Brain pericyte (primary cell): Measurements from ENCODE around the gene GPLD1.
"Not testable (repeated sequence)": the region's sequence is repeated elsewhere in the genome, so short reads cannot be mapped to it uniquely, and the experiment has no call there.

ENCODE experiments used
- DNase-seq: peaks from one replicate; pipeline ENCODE4 v3.0.0-alpha.2; 2012; ENCODE audit warnings: low read depth, low spot score

The GPLD1 gene

DNA sequence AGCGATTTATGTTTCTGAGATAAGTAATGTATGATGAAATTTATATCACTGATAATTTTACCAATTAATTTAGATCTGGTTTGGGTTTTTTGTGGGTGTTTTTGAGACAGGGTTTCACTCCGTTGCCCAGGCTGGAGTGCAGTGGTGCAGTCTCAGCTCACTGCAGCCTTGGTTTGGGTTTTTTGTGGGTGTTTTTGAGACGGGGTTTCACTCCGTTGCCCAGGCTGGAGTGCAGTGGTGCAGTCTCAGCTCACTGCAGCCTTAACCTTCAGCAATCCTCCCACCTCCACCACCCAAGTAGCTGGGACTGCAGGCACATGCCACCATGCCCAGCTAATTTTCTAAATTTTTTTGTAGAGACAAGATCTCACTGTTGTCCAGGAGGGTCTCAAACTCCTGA lies 73.6 kb downstream of the GPLD1 start:
- DNase-seq, result no peak

DNA sequence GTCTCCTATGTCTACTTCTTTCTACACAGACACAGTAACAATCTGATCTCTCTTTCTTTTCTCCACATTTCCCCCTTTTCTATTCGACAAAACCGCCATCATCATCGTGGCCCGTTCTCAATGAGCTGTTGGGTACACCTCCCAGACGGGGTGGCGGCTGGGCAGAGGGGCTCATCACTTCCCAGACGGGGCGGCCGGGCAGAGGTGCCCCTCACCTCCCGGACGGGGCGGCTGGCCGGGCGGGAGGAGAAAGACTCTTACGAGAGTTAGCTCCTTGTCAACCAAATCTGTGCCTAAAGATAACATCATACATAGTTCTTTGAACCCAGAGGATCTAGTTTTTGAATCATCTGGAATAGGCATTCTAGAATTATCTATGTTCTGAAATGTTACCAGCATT lies 74.8 kb downstream of the GPLD1 start:
- DNase-seq, result not testable (repeated sequence)

DNA sequence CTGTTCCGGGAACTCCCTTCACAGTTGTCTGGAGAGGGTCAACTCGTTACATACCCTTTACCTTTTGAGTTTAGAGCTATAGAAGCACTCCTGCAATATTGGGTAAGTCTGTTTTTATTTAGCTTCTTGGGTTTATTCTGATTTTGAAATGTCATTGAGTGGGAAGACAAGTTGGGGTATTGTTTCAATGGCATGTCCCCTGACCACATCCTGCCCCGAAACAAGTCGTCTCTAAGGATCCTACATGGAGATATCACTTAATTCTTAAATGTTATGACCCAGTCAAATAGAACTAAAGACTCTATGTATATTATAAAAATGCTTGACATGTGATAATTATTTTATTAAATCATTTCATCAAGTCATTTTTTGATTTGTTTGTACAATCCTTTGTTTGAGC lies 77.1 kb downstream of the GPLD1 start:
- no peak for DNase-seq

DNA sequence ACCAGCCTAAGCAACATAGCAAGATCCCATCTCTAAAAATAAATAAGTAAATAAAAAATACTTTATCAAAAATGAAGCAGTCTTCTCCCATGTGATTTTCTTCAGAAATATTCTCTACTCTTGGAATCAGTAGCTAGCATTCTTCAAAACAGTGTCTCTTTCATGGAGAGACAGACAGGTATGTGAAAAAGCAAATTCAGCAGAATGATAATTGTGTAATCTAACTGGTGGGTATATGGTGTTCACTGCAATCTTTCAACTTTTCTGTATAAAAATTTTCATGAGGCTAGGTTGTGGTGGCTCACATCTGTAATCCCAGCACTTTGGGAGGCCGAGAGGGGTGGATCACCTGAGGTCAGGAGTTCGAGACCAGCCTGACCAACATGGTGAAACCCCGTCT lies 78.8 kb downstream of the GPLD1 start:
- no peak for DNase-seq

DNA sequence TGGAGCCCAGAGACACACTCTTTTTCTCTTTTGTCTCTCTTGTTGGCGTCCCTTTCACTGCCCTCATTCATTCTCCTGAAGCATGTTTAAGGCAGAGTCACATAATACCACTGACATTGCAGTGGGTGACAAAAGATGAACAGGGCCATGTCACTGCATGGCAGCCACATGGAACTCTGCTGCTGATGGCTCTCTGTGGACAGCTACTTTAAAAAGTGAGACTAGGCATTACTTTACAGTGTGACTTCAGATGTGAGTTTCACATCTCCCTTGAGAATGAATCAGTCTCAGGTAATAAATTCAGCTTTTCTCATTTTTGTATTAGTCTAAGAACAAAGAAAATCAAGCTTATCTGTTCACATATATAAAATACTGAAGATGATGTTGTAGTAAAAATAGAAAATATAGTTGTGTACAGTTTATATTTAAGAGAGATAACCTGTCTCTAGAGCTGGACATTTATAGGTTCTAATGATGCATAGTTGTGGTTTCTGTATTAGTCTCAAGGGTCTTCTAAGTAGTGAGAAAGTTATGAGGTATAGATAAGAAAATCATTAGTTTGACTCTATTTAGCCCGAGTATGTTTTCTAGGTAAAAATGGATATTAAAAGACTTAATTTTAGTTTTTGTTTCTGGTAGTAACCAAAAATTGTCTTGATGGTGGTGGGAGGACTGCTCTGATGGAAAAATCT lies 80.5 kb downstream of the GPLD1 start:
- no peak for DNase-seq

DNA sequence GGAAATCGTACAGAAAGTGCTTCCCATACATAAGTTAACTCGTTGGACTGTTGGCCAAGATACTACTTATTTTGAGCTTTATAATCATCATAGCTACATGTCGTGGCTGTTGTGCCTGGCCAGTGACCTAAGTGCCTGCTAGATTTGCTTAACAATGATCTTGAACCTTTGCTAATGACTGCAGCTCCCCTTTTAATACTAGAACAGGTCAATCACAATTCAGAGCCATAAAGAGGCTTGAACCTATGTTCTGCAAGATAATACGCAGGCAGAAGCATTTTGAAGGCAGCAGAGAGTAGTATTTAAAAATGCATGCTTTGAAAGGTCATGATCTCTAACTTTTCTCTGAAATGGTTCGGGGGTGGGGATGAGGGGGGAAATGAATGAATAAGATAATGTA lies 84.1 kb downstream of the GPLD1 start:
- DNase-seq, result no peak

DNA sequence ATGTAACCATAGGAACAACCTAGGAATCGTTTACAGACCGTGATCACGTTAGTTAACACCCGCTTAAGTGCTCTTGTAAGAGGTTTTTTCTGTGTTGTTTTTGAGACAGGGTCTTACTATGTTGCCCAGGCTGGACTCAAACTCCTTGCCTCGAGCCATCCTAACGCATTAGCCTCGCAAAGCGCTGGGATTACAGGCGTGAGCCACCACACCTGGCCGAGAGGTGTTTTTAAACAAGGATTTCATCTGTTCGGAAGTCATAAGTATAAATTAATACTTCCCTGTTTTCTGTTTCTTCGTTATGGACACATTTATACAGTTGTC lies 85.9 kb downstream of the GPLD1 start:
- no peak for DNase-seq

DNA sequence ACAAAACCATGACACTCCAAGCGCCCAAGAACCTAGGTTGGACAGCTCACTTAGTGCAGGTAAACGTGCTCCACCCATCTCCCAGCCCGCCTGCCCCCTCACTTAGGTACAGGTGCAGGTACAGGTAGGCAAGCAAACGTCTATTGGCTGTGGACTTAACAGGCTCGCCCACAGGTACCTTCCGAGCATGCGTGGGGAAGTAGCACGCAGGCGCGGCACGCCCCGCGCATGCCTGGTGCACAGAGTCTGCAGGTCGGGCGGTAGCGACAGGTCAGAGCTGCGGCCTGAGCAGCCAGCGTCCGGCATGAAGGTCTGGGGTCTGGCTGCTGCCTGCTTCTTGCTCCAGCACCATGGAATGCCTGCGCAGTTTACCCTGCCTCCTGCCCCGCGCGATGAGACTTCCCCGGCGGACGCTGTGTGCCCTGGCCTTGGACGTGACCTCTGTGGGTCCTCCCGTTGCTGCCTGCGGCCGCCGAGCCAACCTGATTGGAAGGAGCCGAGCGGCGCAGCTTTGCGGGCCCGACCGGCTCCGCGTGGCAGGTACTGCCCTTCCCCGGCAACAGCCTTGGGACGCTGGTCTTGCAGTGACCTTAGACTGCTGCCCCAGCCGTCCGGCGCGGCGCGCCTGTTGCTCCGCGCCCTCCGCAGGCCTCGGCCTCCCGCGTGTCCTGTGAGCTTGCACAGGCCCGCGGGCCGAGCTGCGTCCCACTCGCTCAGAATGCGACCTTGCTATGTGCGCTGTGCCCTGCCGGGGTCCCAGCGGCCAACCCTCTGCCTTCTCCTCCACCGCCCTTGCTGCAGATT lies 86.5 kb downstream of the GPLD1 start, which contains the start of gene MRS2:
MRS2 (plus strand) TSS at position 240 of the 804 bp plus-strand sequence; CDS start at position 351, 111 bp downstream.
- DNase-seq, result peak; percentile 17

DNA sequence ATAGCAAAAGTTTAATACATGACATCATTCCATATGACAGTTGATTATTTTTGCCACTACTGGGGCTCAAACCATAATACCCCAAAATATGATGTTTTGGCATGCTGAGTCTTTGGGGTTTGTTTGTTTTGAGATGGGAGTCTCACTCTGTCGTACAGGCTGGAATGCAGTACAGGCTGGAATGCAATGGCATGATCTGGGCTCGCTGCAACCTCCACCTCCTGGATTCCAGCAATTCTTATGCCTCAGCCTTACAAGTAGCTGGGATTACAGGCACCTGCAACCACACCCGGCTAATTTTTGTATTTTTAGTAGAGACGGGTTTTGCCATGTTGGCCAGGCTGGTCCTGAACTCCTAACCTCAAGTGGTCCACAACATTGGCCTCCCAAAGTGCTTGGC lies 87.9 kb downstream of the GPLD1 start:
- DNase-seq, result no peak

DNA sequence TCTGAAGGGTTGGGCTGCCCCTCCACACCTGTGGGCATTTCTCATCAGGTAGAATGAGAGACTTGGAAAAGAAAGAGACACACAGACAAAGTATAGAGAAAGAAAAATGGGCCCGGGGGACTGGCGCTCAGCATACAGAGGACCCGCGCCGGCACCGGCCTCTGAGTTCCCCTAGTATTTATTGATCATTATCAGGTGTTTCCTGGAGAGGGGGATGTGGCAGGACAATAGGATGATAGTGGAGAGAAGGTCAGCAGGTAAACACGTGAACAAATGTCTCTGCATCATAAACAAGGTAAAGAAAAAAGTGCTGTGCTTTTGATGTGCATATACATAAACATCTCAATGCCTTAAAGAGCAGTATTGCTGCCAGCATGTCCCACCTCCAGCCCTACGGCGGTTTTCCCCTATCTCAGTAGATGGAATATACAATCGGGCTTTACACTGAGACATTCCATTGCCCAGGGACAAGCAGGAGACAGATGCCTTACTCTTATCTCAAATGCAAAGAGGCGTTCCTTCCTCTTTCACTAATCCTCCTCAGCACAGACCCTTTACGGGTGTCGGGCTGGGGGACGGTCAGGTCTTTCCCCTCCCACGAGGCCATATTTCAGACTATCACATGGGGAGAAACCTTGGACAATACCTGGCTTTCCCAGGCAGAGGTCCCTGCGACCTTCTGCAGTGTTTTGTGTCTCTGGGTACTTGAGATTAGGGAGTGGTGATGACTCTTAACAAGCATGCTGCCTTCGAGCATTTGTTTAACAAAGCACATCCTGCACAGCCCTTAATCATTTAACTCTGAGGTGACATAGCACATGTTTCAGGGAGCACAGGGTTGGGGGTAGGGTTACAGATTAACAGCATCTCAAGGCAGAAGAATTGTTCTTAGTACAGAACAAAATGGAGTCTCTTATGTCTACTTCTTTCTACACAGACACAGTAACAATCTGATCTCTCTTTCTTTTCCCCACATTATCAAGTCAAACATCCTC lies 89.0 kb downstream of the GPLD1 start:
- not testable (repeated sequence) for DNase-seq

DNA sequence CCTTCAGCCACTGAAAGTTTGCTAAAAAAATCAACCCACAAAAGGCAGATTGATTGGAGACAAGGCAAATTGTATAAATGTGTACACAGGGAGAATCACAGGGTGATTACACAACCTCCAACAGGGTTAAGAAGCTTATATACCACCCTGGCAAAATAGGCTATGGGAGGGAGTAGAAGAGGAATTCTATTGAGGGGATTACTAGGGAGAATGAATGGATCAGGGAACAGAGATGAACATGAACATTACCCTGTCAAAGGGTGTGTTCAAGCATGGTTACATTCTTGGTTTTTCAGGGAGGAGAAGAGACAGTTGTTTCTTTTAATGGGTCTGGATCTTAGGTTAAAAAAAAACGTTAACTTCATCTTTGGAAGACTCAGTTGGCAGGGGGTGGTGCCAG lies 91.7 kb downstream of the GPLD1 start:
- no peak for DNase-seq

DNA sequence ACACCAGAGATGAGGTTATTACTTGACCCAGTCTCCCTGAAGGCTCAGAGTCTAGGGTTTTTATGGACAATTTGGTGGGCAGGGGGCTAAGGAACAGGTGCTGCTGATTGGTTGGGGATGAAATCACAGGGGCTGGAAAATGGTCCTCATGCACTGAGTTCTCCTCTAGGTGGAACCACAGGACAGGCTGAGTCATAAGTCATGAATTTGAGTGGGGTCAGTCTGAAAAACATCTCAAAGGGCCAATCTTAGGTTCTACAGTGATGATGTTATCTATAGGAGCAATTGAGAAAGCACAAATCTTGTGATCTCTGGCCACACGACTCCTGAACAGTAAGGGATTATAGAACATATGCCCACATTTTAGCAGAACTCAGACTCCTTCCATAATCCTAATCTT lies 92.6 kb downstream of the GPLD1 start:
- no peak for DNase-seq

DNA sequence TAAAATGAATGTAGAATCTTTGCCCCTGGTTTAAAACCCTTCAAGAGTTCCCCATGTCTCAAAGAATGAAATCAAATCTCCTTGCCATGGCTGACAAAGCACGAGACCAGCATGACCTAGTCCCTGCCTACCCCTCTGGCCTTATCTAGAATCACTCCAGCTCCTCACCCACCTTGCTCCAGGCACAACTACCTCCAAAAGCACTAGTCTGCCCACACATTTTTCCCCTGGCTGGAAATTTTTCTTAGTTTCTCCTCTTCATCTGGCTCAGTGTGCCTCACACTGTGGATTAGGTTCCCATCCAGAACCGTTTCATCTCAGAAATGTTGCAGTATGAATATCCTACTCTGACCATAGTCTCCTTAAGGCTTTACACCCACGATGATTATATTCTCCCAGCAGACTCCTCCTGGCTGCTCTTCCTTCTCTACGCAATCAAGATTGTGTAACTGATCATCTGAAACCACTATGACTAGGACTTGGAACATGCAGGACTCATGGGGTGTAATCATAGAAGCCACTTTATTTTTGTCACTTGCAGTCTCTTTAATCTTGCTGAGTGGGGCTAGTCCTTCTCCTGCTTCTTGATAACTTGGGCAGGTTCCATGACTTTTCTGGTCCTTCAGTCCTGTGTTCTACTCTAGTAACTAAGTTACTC lies 94.5 kb downstream of the GPLD1 start:
- no peak for DNase-seq

DNA sequence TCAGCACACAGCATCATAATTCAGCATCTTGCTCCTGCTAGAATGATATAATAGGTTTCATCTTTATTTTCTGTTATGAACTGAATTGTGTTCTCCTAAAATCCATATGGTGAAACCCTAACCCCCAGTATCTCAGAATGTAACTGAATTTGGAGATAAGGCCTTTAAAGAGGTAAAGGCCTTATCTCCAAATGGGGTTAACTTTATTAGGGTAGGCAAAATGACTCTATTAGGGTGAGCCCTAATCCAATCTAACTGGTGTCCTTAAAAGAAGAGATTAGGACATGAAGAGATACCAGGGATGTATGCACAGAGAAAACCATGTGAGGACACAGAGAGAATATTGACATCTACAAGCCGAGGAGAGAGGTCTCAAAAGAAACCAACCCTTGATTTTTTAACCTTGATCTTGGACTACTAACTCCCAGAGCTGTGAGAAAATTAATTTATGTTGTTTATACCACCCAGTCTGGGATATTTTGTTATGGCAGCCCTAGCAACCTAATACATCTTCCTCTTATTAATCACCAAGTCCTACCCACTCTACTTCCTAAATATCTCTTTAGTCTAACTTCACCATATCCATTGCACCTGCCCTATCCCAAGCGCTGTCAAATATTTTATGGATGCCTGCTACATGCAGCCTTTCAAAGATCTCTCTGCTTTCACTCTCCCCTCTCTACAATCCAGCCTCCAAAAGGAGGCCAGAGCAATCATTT lies 95.2 kb downstream of the GPLD1 start:
- DNase-seq, result no peak

DNA sequence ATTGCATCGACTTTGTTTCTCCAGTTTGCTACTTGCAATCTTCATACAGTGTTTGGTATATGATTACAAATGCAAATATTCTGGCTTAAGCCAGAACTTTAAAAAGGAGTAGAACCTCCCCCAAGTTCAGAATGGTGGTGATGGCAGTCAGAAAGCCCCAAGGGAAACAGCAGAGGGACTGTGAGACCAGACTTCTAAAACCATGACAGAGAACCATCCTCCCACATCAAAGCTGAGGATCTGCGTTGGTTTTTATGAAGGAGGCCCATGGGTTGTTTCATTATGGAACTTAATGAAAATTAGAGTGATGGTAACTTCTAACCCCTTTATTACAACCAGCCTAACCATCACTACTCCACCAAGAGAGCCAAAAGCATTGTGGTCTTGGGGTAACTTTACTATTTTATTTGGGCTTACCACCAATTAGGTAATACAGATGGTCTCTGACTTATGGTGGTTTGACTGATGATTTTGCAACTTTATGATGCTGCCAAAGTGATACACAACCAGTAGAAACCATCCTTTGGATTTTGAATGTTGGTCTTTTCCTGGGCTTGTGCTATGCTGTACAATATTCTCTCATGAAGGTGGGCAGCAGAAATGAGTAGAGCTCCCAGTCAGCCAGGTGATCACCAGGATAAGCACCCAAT lies 97.5 kb downstream of the GPLD1 start:
- DNase-seq, result no peak

DNA sequence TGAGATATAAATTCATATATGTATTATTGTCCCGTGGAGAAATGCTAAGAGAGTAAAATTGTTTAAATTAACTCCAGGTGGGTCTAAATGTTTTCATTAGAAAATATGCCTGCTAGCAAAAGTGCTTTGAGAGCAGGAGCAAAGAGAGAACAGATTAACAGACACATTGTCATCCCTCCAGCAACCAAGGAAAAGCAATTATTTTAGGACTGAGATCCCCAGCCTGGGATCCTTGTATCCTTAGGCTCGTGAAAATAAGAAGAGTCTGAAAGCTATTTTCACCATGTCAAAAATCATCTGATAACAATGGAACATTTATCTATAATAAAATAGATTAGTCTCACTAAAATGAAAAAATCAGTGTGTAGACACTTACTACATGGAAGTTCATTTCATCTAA lies 98.2 kb downstream of the GPLD1 start:
- DNase-seq, result no peak

DNA sequence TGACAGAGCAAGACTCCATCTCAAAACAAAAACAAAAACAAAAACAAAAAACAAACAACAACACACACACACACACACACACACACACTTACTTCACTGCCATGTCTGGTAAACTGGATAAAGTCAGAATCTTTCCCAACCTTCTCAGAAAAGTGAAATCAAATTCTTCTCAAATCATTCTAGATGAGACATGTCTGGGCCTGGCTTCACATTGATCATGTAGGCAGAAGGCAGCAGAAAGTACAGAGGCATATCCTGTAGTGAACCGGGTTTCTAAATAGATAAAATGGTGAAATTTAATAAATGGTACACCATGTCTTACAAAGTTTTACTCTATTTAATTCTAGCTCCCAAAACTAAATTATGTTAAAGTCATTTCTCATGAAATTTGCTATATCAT lies 101.6 kb downstream of the GPLD1 start:
- DNase-seq, result no peak

DNA sequence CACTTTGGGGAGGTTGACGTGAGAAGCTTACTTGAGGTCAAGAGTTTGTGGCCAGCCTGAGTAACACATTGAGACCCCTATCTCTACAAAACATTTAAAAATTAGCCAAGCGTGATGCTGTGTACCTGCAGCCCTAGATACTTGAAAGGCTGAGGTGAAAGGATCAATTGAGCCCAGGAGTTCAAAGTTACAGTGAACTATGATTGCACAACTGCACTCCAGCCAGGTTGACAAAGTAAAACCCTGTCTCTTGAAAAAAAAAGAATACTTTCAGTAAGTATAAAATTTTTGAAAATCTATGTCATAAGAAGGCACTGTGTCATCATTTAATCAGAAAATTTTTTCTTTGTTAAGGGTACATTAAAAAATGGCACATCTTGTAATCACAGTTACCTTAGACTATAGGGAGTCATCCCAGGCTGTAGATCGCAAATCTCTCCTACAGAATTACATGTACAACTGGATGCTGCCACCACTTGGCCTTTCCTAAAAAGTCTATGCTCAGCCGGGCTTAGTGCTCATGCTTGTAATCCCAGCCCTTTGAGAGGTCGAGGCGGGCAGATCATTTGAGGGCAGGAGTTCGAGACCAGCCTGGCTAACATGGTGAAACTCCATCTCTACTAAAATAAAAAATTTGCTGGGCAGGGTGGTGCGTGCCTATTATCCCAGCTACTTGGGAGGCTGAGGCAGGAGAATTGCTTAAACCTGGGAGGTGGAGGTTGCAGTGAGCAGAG lies 103.7 kb downstream of the GPLD1 start:
- no peak for DNase-seq

DNA sequence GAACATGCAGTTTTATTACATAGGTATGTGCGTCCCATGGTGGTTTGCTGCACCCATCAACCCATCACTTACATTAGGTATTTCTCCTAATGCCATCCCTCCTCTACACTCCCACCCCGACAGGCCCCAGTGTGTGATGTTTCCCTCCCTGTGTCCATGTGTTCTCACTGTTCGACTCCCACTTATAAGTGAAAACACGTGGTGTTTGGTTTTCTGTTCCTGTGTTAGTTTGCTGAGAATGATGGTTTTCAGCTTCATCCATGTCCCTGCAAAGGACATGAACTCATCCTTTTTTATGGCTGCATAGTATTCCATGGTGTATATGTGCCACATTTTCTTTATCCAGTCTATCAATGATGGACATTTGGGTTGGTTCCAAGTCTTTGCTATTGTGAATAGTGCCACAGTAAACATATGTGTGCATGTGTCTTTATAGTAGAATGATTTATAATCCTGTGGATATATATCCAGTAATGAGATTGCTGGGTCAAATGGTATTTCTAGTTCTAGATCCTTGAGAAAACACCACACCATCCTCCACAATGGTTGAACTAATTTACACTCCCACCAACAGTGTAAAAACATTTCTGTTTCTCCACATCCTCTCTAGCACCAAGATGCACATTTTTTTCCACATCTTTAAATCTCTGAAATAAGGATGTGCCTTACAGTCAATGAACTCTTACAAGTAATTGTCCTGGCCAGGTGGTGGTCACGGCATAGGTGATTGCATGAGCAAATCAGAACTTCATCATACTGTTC lies 104.8 kb downstream of the GPLD1 start:
- DNase-seq, result not testable (repeated sequence)
